ENCODE measurements around the gene SLAMF9. TPM values are rescaled to one million over a fixed set of nuclear protein-coding genes. Genes with fewer than 3 reads are reported as not detected.

The SLAMF9 gene
- total RNA-seq, 1 experiment from 2014 or later = not detected

DNA sequence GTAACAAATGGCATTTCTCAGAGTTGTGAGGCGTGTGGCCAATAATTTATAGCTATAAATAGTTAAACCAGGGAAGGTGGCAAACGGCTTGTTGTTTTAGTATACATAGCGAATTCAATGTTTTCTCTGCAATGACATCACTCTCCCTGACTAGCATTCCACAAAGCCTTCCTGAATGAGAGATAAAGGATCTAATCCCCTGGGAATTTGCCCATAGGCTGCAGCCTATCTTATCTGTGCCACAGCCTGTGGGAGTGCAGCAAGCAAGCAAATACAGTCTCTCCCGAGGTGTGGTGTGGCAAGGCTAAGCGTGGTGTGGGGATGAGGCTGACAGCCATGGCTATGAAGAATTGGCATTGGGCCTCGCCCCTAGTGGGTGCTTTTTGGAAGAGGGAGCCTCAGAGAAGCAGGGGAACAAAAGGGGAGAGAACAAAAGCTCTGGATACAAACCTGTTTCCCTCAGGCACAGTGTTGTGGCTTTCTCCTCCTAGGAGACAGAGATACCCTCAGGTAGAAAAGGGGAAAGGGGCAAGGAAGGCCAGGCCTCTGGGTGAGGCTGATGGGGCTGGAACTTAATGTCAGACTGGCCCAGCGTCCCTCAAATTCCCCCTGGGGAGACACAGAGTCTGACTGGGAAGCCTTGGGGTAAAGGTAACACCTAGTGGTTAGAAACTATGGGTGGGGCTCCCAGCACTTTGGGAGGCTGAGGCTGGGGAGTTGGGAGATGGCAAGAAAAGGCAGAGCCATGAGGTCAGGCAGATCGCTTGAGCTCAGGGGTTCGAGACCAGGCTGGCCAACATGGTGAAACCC is 37.6 kb downstream of the SLAMF9 start:
- Histone ChIP-seq H3K9me3 (ENCODE audit: low read depth, low read length, poor library complexity, severe bottlenecking) (no peaks in the 10 kb centered on the region), H3K27ac (ENCODE audit: low read depth, low read length, poor library complexity, severe bottlenecking) (peak overlapping the region; percentile 33), H3K27me3 (replicated peaks; ENCODE audit: insufficient read depth, low read depth, low read length, poor library complexity) (no peaks in the 10 kb centered on the region), H3K4me1 (ENCODE audit: insufficient read depth, low read length, poor library complexity, severe bottlenecking) (peaks cover 15% of the 10 kb centered on the region), H3K4me3 (ENCODE audit: low read depth, low read length, poor library complexity, severe bottlenecking) (no peak overlapping the region), H3K36me3 (ENCODE audit: insufficient read depth, low read length, poor library complexity, severe bottlenecking) (peaks cover 19% of the 10 kb centered on the region)
- POLR2A ChIA-PET (ENCODE audit: low non-redundant PET) = no interaction called here
- TF ChIP-seq, protein P1, sequence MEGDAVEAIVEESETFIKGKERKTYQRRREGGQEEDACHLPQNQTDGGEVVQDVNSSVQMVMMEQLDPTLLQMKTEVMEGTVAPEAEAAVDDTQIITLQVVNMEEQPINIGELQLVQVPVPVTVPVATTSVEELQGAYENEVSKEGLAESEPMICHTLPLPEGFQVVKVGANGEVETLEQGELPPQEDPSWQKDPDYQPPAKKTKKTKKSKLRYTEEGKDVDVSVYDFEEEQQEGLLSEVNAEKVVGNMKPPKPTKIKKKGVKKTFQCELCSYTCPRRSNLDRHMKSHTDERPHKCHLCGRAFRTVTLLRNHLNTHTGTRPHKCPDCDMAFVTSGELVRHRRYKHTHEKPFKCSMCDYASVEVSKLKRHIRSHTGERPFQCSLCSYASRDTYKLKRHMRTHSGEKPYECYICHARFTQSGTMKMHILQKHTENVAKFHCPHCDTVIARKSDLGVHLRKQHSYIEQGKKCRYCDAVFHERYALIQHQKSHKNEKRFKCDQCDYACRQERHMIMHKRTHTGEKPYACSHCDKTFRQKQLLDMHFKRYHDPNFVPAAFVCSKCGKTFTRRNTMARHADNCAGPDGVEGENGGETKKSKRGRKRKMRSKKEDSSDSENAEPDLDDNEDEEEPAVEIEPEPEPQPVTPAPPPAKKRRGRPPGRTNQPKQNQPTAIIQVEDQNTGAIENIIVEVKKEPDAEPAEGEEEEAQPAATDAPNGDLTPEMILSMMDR (conservative IDR thresholded peaks at IDR 0.05; ENCODE audit: low read depth, low read length) = no peak
- no peak for TF ChIP-seq EZH2 (IDR thresholded peaks at IDR 0.05; ENCODE audit: borderline replicate concordance, low read depth, low read length, poor library complexity, severe bottlenecking)
- intact Hi-C loops (cut with micrococcal nuclease; ENCODE audit: unreplicated experiment) = no loop called here
- BruUV-seq (replicated peaks) = no TSS peak
- DNase-seq (ENCODE audit: low spot score) = peak; percentile 84
- CTCF ChIA-PET = no interaction called here

DNA sequence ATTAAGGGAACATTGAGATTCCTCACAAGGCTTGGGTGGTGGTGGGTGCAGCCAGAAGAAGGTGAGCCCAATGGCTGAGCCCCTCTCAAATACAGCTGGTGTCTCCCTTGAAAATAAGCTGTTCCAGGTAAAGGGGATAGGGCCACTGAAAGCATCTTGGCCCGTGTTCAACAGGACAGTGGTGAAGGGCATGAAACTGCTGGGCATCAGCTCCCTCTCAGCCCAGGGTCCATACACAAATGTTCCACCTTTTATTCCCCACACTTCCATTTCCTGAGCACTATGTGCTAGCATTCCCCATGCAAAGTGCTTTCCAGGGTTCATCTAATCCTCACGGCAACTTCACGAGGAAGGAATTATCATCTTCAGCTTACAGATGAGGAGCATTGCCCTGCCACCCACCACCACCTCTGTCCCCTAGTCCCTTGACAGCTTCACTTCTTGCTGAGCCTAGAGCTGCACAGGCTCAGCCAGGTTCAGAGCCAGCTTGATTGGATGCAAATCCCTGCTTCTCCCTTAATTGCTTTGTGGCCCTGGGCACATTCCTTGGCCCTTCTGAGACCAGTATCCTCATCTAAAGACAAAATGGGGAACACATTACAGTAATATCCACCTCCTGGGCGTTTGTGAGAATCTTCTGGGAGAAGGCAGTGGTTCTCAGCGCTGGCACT is 38.3 kb downstream of the SLAMF9 start:
- POLR2A ChIA-PET (ENCODE audit: low non-redundant PET) = no interaction called here
- Histone ChIP-seq H3K4me3 (ENCODE audit: low read depth, low read length, poor library complexity, severe bottlenecking) (no peak overlapping the region), H3K36me3 (ENCODE audit: insufficient read depth, low read length, poor library complexity, severe bottlenecking) (peaks cover 19% of the 10 kb centered on the region), H3K27me3 (replicated peaks; ENCODE audit: insufficient read depth, low read depth, low read length, poor library complexity) (no peaks in the 10 kb centered on the region), H3K9me3 (ENCODE audit: low read depth, low read length, poor library complexity, severe bottlenecking) (no peaks in the 10 kb centered on the region), H3K4me1 (ENCODE audit: insufficient read depth, low read length, poor library complexity, severe bottlenecking) (peaks cover 15% of the 10 kb centered on the region), H3K27ac (ENCODE audit: low read depth, low read length, poor library complexity, severe bottlenecking) (peak overlapping the region; percentile 33)
- intact Hi-C loops (cut with micrococcal nuclease; ENCODE audit: unreplicated experiment) = no loop called here
- DNase-seq (ENCODE audit: low spot score) = peak; percentile 26
- CTCF ChIA-PET = interaction anchor here (0.7 kb wide), 1 partner anchor 16 kb away, joined by 5 read pairs; the partner anchor contains the start of gene CFAP45
- no TSS peak for BruUV-seq (replicated peaks)
- no peak for TF ChIP-seq EZH2 (IDR thresholded peaks at IDR 0.05; ENCODE audit: borderline replicate concordance, low read depth, low read length, poor library complexity, severe bottlenecking)
- TF ChIP-seq, protein P1 (conservative IDR thresholded peaks at IDR 0.05; ENCODE audit: low read depth, low read length) = no peak

DNA sequence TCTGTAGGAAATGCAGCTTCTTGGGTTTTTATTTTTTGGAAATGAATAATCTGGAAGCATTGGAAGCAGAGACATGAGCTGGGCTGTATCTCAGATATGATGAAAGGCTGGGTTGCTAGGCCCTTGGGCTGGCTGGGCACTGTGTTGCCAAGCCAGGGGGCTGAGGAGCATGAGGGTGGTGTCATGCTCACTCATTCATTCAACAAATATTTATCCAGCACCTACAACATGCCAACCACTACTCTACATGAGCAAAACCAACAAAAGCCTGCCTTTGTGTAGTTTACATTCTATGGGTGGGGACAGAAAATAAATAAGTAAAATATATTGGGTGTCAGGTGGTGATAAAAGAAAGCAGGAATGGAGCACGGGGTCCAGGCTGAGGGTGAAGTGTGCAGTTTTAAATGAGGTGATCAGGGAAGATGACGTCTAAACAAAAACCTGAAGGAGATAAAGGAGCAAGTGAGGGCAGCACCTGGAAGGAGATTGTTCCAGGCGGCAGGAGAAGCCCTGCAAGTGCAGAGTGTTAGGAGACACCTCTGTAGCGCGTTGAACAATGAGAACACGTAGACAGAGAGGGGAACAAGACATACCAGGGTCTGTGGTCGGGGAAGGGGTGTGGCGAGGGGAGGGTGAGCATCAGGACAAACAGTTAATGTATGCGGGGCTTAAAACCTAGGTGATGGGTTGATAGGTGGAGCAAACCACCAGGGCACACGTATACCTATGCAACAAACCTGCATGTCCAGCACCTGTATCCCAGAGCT is 39.6 kb downstream of the SLAMF9 start:
- DNase-seq (ENCODE audit: low spot score) = no peak
- Histone ChIP-seq H3K27me3 (replicated peaks; ENCODE audit: insufficient read depth, low read depth, low read length, poor library complexity) (no peaks in the 10 kb centered on the region), H3K4me3 (ENCODE audit: low read depth, low read length, poor library complexity, severe bottlenecking) (no peak overlapping the region), H3K36me3 (ENCODE audit: insufficient read depth, low read length, poor library complexity, severe bottlenecking) (peaks cover 13% of the 10 kb centered on the region), H3K27ac (ENCODE audit: low read depth, low read length, poor library complexity, severe bottlenecking) (no peak overlapping the region), H3K9me3 (ENCODE audit: low read depth, low read length, poor library complexity, severe bottlenecking) (no peaks in the 10 kb centered on the region), H3K4me1 (ENCODE audit: insufficient read depth, low read length, poor library complexity, severe bottlenecking) (peaks cover 15% of the 10 kb centered on the region)
- intact Hi-C loops (cut with micrococcal nuclease; ENCODE audit: unreplicated experiment) = no loop called here
- TF ChIP-seq, protein P1 (conservative IDR thresholded peaks at IDR 0.05; ENCODE audit: low read depth, low read length) = no peak
- TF ChIP-seq EZH2 (IDR thresholded peaks at IDR 0.05; ENCODE audit: borderline replicate concordance, low read depth, low read length, poor library complexity, severe bottlenecking) = no peak
- POLR2A ChIA-PET (ENCODE audit: low non-redundant PET) = no interaction called here
- CTCF ChIA-PET = interaction anchor here (0.7 kb wide), 1 partner anchor 15 kb away, joined by 5 read pairs; the partner anchor contains the start of gene CFAP45
- no TSS peak for BruUV-seq (replicated peaks)
